Fibroblast of skin of scalp (primary cell): Measurements from ENCODE around the gene FKBP1C. TPM values are rescaled to one million over a fixed set of nuclear protein-coding genes. Genes with fewer than 3 reads are reported as not detected.
"Not testable (repeated sequence)": the region's sequence is repeated elsewhere in the genome, so short reads cannot be mapped to it uniquely, and the experiment has no call there.

Experiments
- DNase-seq: peaks from one replicate; pipeline ENCODE4 v3.0.0-alpha.2; 2013
- polyA plus RNA-seq, 2 experiments: library from polyadenylated mRNA; unstranded; fragments of 120-200 nt; gene quantifications; one replicate each; pipeline ENCODE4 v1.2.1, GENCODE V29; 2013; ENCODE audit not compliant: insufficient read length in 2 of 2

FKBP1C gene
- 0.51 TPM for polyA plus RNA-seq (2013, experiment 1 of 2; ENCODE audit: insufficient read length)
- polyA plus RNA-seq (2013, experiment 2 of 2; ENCODE audit: insufficient read length): 1.2 TPM

DNA sequence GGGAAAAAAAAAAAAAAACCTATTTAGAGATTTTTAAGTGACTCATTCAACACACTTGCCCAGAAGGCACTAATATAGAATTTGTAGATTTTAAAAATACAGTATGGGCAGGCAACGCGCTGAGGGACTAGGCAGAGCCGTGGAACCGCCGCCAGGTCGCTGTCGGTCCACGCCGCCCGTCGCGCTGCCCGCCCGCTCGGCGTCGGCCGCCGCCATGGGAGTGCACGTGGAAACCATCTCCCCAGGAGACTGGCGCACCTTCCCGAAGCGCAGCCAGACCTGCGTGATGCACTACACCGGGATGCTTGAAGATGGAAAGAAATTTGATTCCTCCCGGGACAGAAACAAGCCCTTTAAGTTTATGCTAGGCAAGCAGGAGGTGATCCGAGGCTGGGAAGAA, at the start of gene FKBP1C:
TSS of gene FKBP1C (plus strand) at position 127 of the 400 bp plus-strand sequence.
- not testable (repeated sequence) for DNase-seq

DNA sequence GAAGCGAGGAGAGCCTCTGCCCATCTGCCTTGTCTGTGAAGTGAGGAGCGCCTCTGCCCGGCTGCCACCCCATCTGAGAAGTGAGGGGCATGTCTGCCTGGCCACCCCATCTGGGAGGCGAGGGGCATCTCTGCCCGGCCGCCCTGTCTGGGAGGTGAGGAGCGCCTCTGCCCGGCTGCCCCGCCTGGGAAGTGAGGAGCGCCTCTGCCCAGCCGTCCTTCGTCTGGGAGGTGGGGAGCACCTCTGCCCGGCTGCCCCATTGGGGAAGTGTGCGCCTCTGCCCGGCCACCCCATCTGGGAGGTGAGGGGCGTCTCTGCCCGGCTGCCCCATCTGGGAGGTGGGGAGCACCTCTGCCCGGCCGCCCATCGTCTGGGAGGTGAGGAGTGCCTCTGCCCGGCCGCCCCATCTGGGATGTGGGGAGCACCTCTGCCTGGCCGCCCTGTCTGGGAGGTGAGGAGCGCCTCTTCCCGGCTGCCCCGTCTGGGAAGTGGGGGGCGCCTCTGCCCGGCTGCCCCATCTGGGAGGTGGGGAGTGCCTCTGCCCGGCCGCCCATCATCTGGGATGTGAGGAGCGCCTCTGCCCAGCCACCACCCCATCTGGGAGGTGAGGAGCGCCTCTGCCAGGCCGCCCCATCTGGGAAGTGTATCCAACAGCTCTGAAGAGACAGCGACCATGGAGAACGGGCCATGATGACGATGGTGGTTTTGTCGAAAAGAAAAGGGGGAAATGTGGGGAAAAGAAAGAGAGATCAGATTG, 47.0 kb upstream of the FKBP1C start:
- not testable (repeated sequence) for DNase-seq

DNA sequence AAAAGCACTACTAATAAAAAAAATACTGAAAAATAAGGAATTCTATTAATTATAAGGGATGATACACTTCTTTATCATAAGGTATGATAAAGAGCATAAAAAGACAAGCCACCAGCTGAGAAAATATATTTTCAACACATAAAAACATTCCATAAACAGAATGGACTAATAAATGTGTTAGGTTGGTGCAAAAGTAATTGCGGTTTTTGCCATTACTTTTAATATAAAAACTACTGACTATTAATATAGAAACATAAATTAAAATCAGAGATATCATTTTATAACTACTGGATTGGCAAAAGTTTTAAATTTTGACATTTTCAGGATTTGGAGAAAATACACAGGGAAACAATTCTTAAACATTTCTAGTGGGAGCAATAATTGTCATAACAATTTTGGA, 37.1 kb upstream of the FKBP1C start:
- DNase-seq: no peak

DNA sequence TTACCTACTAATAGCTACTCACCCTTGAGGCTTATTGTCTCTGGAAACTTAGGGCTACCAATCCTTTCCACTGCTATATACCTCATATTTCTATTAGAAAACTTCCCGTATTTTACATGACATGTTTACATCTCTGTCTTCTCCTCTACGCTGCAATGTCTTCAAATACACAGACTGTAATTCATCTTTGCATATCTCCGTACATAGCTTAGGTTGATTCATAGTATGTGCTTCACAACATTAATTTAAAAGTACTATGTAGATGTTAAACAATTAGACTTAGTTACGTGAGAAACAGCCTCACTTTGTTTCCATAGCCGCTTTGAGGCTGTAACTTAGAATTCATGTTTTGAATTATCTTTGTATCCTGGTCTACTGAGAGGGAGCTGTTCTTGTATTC, 35.1 kb upstream of the FKBP1C start:
- no peak for DNase-seq

DNA sequence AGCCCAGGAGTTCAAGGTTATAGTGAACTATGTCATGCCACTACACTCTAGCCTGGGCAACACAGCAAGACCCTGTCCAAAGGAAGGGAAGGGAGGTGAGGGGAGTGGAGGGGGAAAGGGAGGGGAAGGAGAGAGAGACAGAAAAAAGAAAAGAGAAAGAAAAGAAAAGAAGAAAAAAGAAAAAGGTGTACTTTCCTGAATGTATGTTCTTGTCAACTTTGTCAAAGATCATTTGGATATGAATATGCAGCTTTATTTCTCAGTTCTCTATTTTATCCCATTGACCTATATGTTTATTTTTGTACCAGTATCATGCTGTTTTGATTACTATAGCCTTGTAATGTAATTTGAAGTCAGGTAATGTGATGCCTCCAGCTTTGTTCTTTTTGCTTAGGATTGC, 30.9 kb upstream of the FKBP1C start:
- no peak for DNase-seq

DNA sequence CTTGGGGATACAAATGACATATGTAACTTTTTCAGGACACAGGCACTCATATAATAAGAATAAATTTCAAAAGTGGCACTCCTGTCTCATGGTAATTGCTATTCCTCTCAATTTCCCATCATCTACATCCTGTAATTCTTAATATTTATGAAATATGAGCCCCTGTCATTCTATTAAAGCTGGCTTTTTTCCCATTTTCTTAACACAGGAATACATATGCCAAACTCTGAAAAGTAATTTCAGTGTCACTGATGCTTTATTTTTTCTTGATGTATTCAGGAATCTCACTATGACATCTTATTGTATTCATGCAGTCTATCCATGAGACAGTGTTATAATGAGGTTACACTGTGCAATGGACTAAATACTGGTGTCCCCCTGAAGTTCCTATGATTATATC, 24.3 kb upstream of the FKBP1C start:
- no peak for DNase-seq

DNA sequence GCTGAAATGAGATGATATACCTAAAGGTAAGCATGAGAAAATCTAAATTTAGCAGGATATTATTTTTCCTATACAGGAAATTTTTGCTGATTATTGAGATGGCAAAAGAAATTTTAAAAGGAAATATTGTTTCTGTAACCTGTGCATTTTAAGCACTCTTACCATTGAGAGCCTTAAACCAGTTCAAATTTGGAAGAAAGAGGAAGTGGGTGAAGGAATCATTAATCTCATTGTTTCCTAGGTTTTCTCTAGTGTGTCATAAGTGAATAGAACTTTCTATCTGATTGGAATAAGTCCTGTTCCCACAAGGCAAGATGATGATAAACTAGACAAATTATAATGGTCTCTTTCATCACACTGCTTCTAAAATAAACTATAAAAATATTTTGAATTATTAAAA, 22.4 kb upstream of the FKBP1C start:
- no peak for DNase-seq

DNA sequence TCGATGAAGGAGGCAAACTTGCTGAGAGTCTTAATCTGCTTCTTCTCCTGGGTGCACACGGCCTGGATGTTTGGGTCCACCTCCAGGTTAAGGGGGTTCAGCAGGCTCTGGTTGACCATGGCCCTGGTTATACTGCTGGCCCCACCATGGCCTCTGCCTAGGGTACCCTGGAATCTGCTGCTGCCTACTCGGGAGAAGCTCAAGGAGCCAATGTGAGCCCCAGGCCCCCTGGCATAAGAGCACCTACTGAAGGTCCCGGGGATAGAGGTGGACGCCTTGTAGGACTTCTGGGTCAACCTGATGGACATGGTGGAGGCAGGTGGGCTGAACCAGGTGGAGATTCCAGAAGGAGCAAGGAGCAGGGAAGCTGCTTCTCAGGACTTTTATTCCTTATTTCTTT, 17.9 kb upstream of the FKBP1C start:
- no peak for DNase-seq

DNA sequence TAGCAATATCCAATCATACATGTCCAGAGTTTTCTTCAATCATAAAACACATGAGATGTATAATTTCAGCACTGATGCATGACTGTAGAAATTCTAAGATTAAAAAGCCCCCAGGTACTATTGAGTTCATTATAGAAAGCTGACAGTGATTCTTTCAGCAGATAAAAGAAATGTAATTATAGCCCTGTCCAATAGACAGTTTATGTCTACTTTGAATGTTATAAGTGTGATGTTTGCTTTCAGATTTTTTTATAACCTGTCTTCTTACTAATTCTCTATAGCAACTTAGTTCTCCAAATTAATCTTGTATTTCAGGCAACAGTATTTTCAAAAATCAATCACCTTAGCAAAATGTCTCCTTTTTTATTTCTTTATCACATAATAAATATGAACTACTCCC, 13.5 kb upstream of the FKBP1C start:
- no peak for DNase-seq

DNA sequence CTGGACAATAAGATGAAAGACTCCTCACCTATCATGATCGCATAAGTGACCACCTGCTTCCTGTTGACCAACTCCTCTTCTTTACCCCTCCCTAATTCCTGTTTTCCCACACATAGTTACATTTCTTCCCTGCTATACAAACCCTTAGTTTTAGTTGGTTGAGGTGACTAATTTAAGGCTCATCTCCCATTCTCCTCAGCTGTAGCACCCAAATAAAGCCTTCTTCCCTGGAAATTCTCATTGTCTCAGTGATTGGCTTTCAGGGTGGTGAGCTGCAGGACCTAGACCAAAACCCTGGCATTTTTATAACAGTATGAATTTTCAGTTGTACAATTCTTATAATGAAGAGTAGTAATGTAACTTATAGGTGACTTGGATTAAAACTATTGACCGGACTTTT, 2.1 kb downstream of the FKBP1C start:
- no peak for DNase-seq

DNA sequence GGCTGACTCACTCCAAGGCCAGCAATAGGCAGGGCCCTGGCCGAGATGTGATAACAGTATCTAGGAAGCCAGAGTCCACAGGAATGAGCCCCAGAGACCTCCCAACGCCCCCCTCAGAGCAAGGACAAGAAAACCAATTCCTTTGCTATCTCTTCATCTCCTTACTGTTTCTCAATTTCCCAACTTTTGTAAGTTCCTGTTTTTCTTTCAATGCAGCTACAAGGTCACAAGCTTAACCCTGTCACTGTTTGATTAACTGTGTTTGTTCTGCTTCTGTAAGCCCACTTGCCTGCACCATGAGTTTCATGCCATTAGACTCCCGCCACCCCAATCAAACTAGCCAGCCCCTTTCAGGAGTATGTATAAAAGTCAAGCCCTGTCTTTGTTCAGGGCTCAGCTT, 3.5 kb downstream of the FKBP1C start:
- no peak for DNase-seq

DNA sequence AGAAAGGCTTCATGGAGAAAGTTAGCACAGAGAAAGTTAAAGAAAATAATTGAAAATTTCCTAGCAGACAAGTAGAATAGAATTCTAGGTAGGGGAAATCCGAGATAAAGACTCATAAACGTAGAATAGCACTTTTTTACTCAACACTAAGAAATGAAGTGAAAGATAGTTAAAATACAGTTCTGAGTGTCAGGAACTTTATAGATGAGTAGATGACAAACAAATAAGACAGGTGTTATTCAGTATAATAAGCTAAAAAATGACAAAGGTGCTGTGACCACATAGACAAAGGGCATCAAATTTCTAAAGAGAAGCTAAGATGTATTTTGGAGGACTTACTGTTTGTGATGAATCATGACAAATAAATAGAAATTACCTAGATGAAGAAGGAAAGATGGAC, 12.9 kb downstream of the FKBP1C start:
- no peak for DNase-seq

DNA sequence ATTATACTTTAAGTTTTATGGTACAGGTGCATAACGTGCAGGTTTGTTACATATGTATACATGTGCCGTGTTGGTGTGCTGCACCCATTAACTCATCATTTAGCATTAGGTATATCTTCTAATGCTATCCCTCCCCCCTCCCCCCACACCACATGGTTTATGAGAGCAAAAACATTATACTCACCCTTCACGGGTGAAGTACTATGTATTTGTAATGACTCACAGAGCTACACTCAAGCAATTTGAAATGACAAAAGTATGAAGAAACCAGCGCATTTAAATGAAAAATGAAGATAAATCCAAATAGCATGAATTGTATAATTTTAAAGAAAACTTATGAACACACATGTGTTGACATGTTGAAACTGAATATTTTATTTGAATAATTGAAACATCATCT, 14.7 kb downstream of the FKBP1C start:
- not testable (repeated sequence) for DNase-seq

DNA sequence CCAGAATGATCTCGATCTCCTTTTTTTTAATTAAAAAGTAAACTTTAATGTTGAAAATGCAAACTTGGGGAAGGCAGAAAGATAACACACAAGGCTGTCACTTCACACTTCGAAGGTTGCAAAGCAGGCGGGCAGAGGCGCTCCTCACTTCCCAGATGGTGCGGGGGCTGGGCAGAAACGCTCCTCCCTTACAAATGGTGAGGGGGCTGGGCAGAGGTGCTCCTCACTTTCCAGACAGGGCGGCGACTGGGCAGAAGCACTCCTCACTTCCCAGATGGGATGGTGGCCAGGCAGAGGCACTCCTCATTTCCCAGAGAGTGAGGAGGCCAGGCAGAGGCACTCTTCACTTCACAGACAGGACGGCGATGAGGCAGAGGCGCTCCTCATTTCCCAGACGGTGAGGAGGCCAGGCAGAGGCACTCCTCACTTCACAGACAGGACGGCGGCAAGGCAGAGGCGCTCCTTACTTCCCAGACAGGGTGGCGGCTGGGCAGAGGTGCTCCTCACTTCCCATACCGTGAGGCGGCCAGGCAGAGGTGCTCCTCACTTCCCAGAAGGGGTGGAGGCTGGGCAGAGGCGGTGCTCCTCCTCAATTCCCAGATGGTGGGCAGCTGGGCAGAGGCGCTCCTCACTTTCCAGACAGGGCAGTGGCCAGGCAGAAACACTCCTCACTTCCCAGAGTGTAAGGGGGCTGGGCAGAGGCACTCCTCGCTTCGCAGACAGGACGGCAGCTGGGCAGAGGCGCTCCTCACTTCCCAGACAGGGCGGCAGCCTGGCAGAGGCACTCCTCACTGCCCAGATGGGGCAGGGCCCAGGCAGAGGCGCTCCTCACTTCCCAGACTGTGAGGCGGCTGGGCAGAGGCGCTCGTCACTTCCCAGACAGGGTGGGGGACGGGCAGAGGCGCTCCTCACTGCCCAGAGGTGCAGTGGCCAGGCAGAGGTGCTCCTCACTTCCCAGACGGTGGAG, 16.9 kb downstream of the FKBP1C start:
- not testable (repeated sequence) for DNase-seq

DNA sequence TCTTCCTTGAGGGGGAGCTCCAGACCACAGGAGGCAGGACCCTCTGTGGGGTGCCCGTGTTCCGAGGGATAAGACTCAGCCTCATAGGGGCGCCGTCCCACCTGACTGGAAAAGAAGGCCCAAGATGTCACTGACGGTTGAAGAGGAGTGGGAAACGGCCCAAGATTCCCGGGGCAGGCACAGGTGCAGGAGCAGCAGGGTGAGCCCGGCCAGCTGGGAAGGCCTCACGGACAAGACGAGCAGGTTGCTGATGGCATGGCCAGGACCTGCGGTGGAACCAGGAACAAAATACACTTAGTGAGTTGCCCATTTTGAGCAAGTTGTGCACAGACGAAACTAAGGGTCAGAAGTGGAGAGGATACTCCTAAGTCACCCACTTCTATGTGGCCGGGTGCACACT, 18.8 kb downstream of the FKBP1C start:
- DNase-seq: not testable (repeated sequence)

DNA sequence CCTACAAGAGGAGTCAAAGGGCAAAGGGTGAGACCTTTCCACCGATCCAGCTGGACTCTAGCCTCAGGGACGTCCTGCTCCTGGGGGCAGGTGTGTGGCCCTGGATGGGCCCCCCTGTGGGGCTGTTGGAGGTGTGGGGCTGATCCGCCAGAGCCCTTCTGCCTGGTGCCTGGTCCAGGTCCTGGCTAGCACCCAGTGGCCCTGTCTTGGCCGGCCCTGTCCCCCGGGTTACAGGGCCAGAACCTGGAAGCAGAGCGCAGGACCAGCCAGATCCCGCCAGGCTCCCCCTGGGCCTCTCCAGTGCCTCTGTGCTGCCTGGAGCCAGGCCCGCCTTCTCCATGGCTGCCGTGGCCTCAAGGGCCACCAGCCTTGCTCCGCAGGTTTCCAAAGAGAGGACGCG, 19.2 kb downstream of the FKBP1C start:
- DNase-seq: not testable (repeated sequence)

DNA sequence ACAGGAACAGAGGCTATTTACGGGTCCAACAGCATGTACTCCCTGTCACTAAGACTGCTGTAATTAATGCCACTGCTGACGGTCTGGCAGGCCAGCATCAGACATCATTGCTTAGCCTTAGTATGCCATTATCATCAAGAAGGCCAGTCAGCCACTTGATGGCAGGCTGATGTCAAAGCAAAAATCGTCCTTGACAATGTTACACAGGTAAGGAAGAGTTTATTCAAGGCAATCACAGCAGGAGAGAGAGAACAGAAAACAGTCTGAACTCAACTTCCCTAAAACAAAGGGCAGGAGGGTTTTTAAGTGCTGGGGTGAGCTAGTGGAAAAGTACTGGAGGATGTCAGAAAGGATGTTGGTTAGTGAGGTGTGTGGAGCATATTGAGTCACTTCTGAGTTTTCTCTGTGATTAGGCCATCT, 25.1 kb downstream of the FKBP1C start:
- no peak for DNase-seq

DNA sequence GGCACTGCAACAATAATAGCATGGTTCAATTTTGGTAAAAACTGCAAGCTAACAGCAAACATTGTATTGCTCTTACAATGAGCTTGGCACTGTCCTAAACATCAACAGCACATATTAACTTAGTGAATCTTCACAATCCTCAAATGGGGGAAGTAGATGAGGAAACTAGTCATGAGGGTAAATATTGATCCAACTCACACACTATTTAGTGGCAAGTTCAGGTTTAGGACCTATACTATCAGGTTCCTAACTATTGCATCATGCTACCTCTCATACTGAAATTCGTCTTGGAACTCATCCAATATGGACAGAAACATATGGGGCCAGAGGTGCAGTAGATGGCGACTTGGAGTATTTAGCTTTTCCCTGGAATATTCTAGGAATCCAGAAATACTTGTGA, 34.2 kb downstream of the FKBP1C start:
- DNase-seq: no peak

DNA sequence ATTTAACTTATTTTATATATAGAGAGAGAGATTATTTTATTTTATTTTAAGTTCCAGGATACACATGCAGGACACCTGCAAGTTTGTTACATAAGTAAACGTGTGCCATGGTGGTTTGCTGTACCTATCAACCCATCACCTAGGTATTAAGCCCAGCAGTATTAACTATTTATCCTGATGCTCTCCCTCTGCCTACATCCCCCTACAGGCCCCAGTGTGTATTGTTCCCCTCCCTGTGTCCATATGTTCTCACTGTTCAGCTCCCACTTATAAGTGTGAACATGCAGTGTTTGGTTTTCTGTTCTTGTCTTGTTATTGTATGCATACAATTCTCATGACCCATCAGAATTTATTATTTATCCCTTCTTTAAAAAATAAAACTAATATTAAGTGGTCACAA, 34.6 kb downstream of the FKBP1C start:
- DNase-seq: no peak

DNA sequence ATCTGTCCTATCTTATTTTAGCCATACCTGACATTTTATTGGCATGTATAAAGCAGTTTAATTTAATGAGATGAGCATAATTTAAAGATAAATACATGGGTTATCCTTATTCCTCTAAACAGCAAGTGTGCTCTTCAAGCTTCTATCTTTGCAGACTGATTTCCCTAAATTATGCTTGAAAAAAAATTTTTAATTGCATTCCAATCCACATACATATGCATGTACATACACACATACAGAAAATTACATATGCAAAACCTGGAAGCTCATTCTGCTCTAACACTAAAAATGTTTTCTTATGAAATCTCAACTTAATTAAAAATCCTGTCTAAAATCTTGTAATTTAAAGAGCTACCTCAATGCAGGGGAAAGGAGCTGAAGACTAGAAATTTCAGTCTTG, 35.3 kb downstream of the FKBP1C start:
- DNase-seq: no peak

DNA sequence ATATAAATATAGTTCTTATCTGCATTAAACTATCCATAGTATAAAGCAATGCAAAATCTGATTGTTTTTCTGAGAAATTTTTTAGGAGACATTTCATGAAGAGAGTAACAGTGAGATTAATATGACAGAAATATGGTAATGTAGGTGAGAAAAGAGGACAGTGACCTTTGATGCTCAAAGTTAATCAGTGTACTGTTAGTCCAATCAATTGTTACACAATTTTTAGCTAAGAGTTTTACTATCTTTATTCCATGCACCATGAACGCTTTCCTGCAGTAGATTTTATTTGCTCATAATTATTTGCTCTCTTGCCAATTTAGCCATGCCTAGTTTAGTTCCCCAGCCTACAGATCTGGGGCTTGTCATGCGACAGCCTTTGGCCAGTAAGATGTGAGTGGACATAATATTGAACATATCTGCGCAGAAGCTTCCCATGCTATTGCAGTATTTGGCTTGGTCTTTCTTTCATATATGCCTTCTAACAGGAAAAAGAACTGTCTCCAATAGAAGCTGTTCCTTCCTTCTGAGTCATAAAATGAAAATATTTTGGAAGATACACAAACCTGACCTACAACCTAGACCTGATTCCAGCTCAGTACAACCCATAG, 38.7 kb downstream of the FKBP1C start:
- DNase-seq: no peak

DNA sequence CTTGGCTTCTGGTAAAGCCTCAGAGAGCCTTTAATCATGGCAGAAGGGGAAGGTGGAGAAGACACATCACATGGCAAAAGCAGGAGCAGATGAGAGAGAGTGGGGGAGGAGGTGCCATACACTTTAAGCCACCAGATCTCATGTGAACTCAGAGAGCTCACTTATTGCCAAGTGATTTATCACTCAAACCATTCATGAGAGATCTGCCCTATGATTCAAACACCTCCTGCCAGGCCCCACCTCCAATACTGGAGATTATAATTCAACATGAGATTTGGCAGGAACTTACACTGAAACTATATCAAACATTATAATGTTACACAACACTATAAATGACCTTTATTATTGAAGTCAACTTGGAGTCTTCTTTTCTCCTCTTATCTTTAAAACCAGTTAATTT, 47.9 kb downstream of the FKBP1C start:
- DNase-seq: no peak

DNA sequence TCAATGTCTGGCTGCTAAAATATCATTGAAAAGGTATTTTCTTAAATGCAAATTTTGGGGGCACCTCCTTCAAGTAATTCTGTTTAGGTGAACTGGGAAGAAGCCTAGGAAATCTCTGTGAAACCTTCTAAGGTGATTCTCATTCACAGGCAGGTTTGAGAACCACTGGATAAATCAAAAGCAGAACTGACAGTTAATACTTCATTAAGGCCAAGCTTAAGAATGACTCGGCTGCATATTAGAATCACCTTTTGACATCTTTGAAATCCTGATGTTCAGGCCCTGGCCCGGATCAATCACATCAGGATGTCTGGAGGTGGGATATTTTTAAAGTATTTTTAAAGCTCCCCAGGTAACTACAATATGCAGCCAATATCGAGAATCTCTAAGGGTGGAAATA, 50.6 kb downstream of the FKBP1C start:
- no peak for DNase-seq
